NCI-H1694 (cell line): ENCODE results near the gene IZUMO1R.
"Not testable (repeated sequence)": the region's sequence is repeated elsewhere in the genome, so short reads cannot be mapped to it uniquely, and the experiment has no call there.

ENCODE experiments used
- DNase-seq: peaks from one replicate; lab custom pipeline; 2025; lab: John Stamatoyannopoulos, UW

Gene IZUMO1R

GRCh38 chr11:94303966-94304958 is at the start of gene IZUMO1R:
Gene IZUMO1R, plus strand, starts transcription at chr11:94304580. Its CDS starts 1,057 bp downstream, at chr11:94305637.
- no peak for DNase-seq

GRCh38 chr11:94271885-94272372 is 32.5 kb upstream of the IZUMO1R start:
- no peak for DNase-seq

GRCh38 chr11:94272738-94273313 is 31.6 kb upstream of the IZUMO1R start:
- DNase-seq: no peak

GRCh38 chr11:94275961-94276360 is 28.4 kb upstream of the IZUMO1R start:
- DNase-seq: no peak

GRCh38 chr11:94276943-94277342 is 27.4 kb upstream of the IZUMO1R start:
- no peak for DNase-seq

GRCh38 chr11:94278207-94278606 is 26.2 kb upstream of the IZUMO1R start:
- not testable (repeated sequence) for DNase-seq

- no peak for DNase-seq
Observed at GRCh38 chr11:94279996-94280395, 24.4 kb upstream of the IZUMO1R start.

GRCh38 chr11:94281324-94281723 is 23.1 kb upstream of the IZUMO1R start:
- DNase-seq: no peak

GRCh38 chr11:94283678-94284077 is 20.7 kb upstream of the IZUMO1R start:
- peak; percentile 24 for DNase-seq

- no peak for DNase-seq
Observed at GRCh38 chr11:94295534-94295933, 8.8 kb upstream of the IZUMO1R start.

- no peak for DNase-seq
Observed at GRCh38 chr11:94297985-94298576, 6.3 kb upstream of the IZUMO1R start.

- no peak for DNase-seq
Observed at GRCh38 chr11:94302776-94303175, 1.6 kb upstream of the IZUMO1R start.

GRCh38 chr11:94305146-94305545 is 766 bp downstream of the IZUMO1R start:
- DNase-seq: no peak

- no peak for DNase-seq
Observed at GRCh38 chr11:94307101-94307791, 2.9 kb downstream of the IZUMO1R start.

GRCh38 chr11:94308024-94308423 is 3.6 kb downstream of the IZUMO1R start:
- no peak for DNase-seq

- DNase-seq: no peak
Observed at GRCh38 chr11:94309757-94310156, 5.4 kb downstream of the IZUMO1R start.

- no peak for DNase-seq
Observed at GRCh38 chr11:94310191-94310875, 6.0 kb downstream of the IZUMO1R start.

- DNase-seq: no peak
Observed at GRCh38 chr11:94312339-94312738, 8.0 kb downstream of the IZUMO1R start.

- DNase-seq: no peak
Observed at GRCh38 chr11:94314064-94314463, 9.7 kb downstream of the IZUMO1R start.

GRCh38 chr11:94315664-94316063 is 11.3 kb downstream of the IZUMO1R start:
- no peak for DNase-seq

GRCh38 chr11:94322501-94322900 is 18.1 kb downstream of the IZUMO1R start:
- DNase-seq: no peak
